ENCODE data around the gene EIPR1.

EIPR1 gene

DNA sequence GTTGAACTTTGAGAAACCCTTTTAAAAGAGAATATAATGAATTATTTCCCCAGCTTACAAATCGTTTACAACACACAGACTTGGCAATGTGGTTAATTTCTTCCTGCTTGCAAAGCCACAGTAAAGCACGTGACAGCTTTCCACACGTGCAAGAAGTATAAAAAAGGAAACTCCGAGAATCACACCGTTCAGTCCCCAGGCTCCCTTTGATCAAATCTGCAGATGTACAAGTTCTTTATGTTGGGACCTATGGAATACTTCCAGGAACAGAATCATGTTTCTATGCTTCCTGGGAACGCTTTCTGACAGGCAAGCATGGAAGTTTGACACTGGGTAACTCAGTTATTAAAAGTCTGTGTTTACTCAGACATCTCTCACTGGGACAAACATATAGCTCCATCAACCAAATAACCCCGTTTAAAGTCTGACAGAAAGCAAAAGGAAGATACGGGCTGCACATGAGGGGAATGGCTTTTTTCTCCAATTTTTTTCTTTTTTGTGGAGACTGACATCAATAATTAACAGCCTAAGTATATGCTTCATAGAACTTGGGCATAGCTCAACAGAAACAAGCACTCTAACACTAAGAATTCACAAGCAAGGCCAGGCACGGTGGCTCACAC lies 134.8 kb downstream of the EIPR1 start:
- no peaks in the 10 kb centered on the region for H3K4me1 ChIP-seq
- H3K27me3 ChIP-seq (ENCODE audit: low read depth), result no peaks in the 10 kb centered on the region
- no peak overlapping the region for H3K4me3 ChIP-seq
- no peaks in the 10 kb centered on the region for H3K9me3 ChIP-seq
- in situ Hi-C loops (cut with MboI; ENCODE audit: low sequenced_read_pairs), result no loop called here
- no peaks in the 10 kb centered on the region for H3K36me3 ChIP-seq (replicated peaks)
- no peak for DNase-seq (ENCODE audit: low spot score in 2 of 2)

DNA sequence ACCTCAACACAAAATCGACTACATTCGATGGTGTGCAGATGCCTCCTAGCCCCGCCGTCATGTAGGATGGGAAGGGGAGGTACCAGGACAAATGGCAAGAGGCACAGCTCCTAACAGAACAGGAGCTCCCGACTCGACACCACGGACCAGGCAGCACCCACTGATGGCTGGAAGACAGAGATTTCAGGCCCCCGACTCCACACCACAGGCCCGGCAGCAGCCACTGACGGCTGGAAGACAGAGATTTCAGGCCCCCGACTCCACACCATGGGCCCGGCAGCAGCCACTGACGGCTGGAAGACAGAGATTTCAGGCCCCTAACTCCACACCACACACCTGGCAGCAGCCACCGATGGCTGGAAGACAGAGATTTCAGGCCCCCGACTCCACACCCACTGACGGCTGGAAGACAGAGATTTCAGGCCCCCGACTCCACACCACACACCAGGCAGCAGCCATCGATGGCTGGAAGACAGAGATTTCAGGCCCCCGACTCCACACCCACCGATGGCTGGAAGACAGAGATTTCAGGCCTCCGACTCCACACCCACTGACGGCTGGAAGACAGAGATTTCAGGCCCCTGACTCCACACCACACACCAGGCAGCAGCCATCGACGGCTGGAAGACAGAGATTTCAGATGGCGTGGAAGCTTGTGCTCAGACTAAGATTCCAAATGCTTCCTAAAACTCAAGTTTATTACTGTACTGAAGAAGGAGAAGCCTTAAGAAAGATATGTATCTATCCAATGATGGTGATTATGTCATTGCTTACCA lies 135.5 kb downstream of the EIPR1 start:
- Histone ChIP-seq H3K27me3 (ENCODE audit: low read depth) (no peaks in the 10 kb centered on the region), H3K4me1 (no peaks in the 10 kb centered on the region), H3K4me3 (no peak overlapping the region), H3K36me3 (replicated peaks) (no peaks in the 10 kb centered on the region), H3K9me3 (no peaks in the 10 kb centered on the region)
- DNase-seq (ENCODE audit: low spot score in 2 of 2), result no peak
- in situ Hi-C loops (cut with MboI; ENCODE audit: low sequenced_read_pairs), result no loop called here

DNA sequence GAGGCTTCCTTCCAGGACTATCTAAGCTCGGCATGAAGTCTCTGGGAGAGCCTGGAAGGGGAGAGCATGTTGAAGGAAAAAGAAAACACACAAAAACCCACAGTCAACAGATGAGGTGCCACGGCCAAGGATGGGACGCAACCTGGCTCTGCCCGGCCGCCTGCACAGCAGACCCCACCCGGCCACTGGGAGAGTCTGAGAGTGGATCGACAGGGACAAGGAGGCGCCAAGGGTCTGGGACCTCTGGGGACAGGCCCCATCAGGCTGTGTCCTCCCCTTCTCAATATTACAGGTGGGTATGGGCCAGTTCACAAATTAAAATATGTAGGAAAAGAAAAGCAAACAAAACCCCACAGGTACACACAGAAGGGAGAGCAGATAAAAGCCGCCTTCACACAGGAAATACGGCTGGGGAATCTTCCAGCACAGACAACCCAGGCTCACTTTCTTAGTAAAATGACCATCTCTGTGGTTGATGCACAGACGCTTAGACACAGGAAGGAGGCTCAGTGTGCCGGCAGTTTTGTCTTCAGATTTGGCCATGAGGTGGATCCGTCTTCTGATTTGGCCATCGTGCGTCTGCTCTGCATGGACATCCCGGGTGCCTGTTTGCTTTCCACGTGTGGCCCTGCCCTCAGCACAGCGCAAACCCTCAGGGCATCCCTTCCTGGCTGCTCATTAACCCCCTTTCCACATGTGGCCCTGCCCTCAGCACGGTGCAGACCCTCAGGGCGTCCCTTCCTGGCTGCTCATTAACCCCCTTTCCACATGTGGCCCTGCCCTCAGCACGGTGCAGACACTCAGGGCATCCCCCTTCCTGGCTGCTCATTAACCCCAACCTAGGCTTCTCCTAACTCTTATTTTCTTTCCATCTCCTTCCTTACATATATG lies 138.4 kb downstream of the EIPR1 start:
- DNase-seq (ENCODE audit: low spot score in 2 of 2), result no peak
- in situ Hi-C loops (cut with MboI; ENCODE audit: low sequenced_read_pairs), result no loop called here
- Histone ChIP-seq H3K4me3 (no peak overlapping the region), H3K9me3 (no peaks in the 10 kb centered on the region), H3K4me1 (no peaks in the 10 kb centered on the region), H3K27me3 (ENCODE audit: low read depth) (no peaks in the 10 kb centered on the region), H3K36me3 (replicated peaks) (no peaks in the 10 kb centered on the region)

DNA sequence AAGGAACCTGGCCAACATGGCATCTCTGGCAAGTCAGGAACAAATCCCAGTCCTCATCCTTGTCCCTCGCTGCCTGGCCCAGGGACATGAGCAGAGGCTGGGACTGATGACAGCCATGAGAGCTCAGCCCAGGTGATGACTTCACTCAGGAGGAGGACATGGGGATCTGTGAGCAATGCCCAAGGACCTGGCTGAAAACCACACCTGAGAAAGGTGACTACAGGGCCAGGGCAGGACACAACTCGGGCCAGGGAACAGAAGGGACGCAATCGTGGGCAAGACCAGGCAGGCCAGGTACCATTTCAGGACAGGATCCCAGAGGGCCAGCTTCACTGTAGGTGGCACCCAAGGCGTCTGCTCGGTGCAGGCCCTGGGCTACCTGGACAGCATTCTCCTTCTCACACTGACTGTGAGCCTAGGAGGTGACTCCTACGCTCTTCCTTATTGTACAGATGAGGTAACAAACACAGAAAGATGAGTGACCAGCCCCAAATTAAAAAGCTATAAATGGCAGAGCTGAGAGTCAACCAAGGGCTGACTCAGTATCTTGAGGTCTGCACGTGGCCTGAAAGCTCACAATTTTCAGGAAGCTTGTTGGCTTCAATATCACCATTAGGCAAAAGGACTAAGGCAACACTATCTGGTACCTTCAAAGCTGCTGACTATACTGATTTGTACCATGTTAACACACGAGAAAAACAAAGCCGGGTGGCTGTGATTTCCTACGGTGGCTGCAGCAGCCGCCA lies 141.1 kb downstream of the EIPR1 start:
- Histone ChIP-seq H3K27me3 (ENCODE audit: low read depth) (no peaks in the 10 kb centered on the region), H3K9me3 (no peaks in the 10 kb centered on the region), H3K36me3 (replicated peaks) (no peaks in the 10 kb centered on the region), H3K4me1 (no peaks in the 10 kb centered on the region), H3K4me3 (no peak overlapping the region)
- in situ Hi-C loops (cut with MboI; ENCODE audit: low sequenced_read_pairs), result no loop called here
- DNase-seq (ENCODE audit: low spot score in 2 of 2), result no peak

GRCh38 chr2:3233877-3234276 lies 143.7 kb downstream of the EIPR1 start:
- Histone ChIP-seq H3K9me3 (no peaks in the 10 kb centered on the region), H3K4me3 (no peak overlapping the region), H3K27me3 (ENCODE audit: low read depth) (no peaks in the 10 kb centered on the region), H3K4me1 (no peaks in the 10 kb centered on the region), H3K36me3 (replicated peaks) (no peaks in the 10 kb centered on the region)
- no peak for DNase-seq (ENCODE audit: low spot score in 2 of 2)
- in situ Hi-C loops (cut with MboI; ENCODE audit: low sequenced_read_pairs), result no loop called here

DNA sequence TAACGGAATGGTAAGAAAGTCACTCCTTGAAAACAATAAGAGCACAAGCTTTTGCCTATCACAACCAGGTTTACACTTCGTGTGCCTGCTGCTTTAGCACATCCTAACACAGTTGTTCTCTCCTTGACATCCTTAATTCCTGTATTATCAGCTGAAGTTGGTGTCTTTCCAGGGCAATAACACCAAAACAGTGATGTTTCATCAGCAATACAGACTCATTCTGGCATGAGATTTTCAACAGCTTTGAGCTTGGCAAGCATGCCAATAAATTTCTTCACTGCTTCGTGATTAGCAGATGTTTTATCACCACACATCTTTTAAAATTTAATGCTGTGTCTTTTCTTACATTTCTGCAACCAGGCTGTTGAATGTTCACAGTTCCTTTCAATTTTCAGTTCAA lies 148.4 kb downstream of the EIPR1 start:
- no peak for DNase-seq (ENCODE audit: low spot score in 2 of 2)
- Histone ChIP-seq H3K4me1 (0 out of 2 replicates have a peak, but pooled peaks cover 2% of the 10 kb centered on the region), H3K27me3 (ENCODE audit: low read depth) (no peaks in the 10 kb centered on the region), H3K4me3 (no peak overlapping the region), H3K9me3 (no peaks in the 10 kb centered on the region), H3K36me3 (replicated peaks) (no peaks in the 10 kb centered on the region)
- in situ Hi-C loops (cut with MboI; ENCODE audit: low sequenced_read_pairs), result no loop called here

- DNase-seq (ENCODE audit: low spot score in 2 of 2), result no peak
- in situ Hi-C loops (cut with MboI; ENCODE audit: low sequenced_read_pairs), result no loop called here
- 0 out of 2 replicates have a peak, but pooled peaks cover 6% of the 10 kb centered on the region for H3K9me3 ChIP-seq
- no peaks in the 10 kb centered on the region for H3K36me3 ChIP-seq (replicated peaks)
- 0 out of 2 replicates have a peak, but pooled peaks cover 2% of the 10 kb centered on the region for H3K4me1 ChIP-seq
- H3K27me3 ChIP-seq (ENCODE audit: low read depth), result no peaks in the 10 kb centered on the region
- H3K4me3 ChIP-seq, result no peak overlapping the region
These were observed 152.9 kb downstream of the EIPR1 start for GRCh38 chr2:3224681-3225080.

- no peak for DNase-seq (ENCODE audit: low spot score in 2 of 2)
- in situ Hi-C loops (cut with MboI; ENCODE audit: low sequenced_read_pairs), result no loop called here
- no peak overlapping the region for H3K4me3 ChIP-seq
These were observed 154.3 kb downstream of the EIPR1 start for GRCh38 chr2:3223080-3223923.

GRCh38 chr2:3222636-3223035 lies 155.0 kb downstream of the EIPR1 start:
- Histone ChIP-seq H3K9me3 (0 out of 2 replicates have a peak, but pooled peaks cover 6% of the 10 kb centered on the region), H3K27me3 (ENCODE audit: low read depth) (no peaks in the 10 kb centered on the region), H3K36me3 (replicated peaks) (no peaks in the 10 kb centered on the region), H3K4me3 (no peak overlapping the region), H3K4me1 (0 out of 2 replicates have a peak, but pooled peaks cover 2% of the 10 kb centered on the region)
- in situ Hi-C loops (cut with MboI; ENCODE audit: low sequenced_read_pairs), result no loop called here
- DNase-seq (ENCODE audit: low spot score in 2 of 2), result no peak

More at GRCh38 chr2:3223080-3223923, 154.3 kb downstream of the EIPR1 start:
- H3K9me3 ChIP-seq, result 0 out of 2 replicates have a peak, but pooled peaks cover 6% of the 10 kb centered on the region
- H3K36me3 ChIP-seq (replicated peaks), result no peaks in the 10 kb centered on the region
- no peaks in the 10 kb centered on the region for H3K27me3 ChIP-seq (ENCODE audit: low read depth)
- H3K4me1 ChIP-seq, result 0 out of 2 replicates have a peak, but pooled peaks cover 2% of the 10 kb centered on the region

- H3K4me3 ChIP-seq, result no peak overlapping the region
- H3K36me3 ChIP-seq (replicated peaks), result no peaks in the 10 kb centered on the region
- DNase-seq (ENCODE audit: low spot score in 2 of 2), result no peak
- 0 out of 2 replicates have a peak, but pooled peaks cover 6% of the 10 kb centered on the region for H3K9me3 ChIP-seq
- no peaks in the 10 kb centered on the region for H3K4me1 ChIP-seq
- in situ Hi-C loops (cut with MboI; ENCODE audit: low sequenced_read_pairs), result no loop called here
- H3K27me3 ChIP-seq (ENCODE audit: low read depth), result no peaks in the 10 kb centered on the region
These were observed 158.1 kb downstream of the EIPR1 start for GRCh38 chr2:3219536-3219935.

GRCh38 chr2:3217646-3218045 lies 160.0 kb downstream of the EIPR1 start:
- DNase-seq (ENCODE audit: low spot score in 2 of 2), result no peak
- H3K4me1 ChIP-seq, result no peaks in the 10 kb centered on the region

DNA sequence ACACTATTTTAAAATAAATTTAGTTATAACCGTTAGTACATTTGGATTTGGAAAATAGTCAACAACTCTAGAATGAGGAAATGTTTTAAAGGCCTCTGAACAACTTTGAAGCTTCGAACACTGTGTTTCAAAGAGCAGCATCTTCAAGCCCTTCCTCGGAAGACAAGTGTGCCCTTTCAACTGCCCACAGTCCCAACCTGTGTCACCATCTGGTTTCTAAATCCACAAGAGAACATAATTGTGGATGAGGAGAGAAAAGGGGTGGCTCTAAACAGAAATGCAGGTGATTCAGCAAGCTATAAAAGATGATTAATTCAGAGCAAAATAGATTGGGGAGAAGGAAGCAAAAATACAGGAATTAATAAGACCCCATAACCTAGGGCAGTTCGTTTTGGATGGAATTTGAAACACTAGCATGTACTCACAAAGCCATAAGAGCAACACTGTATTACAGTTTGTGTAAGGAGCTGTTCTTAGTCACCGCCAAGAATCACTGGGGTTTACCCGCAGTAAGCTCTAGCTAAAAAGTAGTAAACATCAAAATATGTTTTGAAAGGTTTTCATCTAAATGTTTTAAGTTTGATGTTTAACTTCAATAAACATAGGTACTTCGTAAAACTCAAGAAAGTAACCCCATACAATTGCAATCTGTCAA lies 160.7 kb downstream of the EIPR1 start:
- no peak for DNase-seq (ENCODE audit: low spot score in 2 of 2)
- Histone ChIP-seq H3K36me3 (replicated peaks) (no peaks in the 10 kb centered on the region), H3K9me3 (0 out of 2 replicates have a peak, but pooled peaks cover 6% of the 10 kb centered on the region), H3K27me3 (ENCODE audit: low read depth) (no peaks in the 10 kb centered on the region), H3K4me1 (no peaks in the 10 kb centered on the region), H3K4me3 (no peak overlapping the region)
- in situ Hi-C loops (cut with MboI; ENCODE audit: low sequenced_read_pairs), result no loop called here

More at GRCh38 chr2:3217646-3218045, 160.0 kb downstream of the EIPR1 start:
- no peak overlapping the region for H3K4me3 ChIP-seq
- in situ Hi-C loops (cut with MboI; ENCODE audit: low sequenced_read_pairs), result no loop called here
- 0 out of 2 replicates have a peak, but pooled peaks cover 6% of the 10 kb centered on the region for H3K9me3 ChIP-seq
- no peaks in the 10 kb centered on the region for H3K36me3 ChIP-seq (replicated peaks)
- H3K27me3 ChIP-seq (ENCODE audit: low read depth), result no peaks in the 10 kb centered on the region
